NT2/D1 (cell line): ENCODE results near the gene CERS3.

Source experiments
- DNase-seq: peaks from one replicate; pipeline ENCODE4 v3.0.0-alpha.2; 2011; ENCODE audit warnings: low read depth, low spot score
- H3K27me3 ChIP-seq: 2 replicates; pipeline ENCODE4 v1.6.0; 2011; ENCODE audit warnings: mild to moderate bottlenecking; ENCODE audit not compliant: insufficient read length, insufficient read depth
- H3K36me3 ChIP-seq: 2 replicates; pipeline ENCODE4 v1.6.1; 2011; ENCODE audit warnings: mild to moderate bottlenecking, low read length, mixed read lengths; ENCODE audit not compliant: insufficient read depth, insufficient read length
- H3K4me1 ChIP-seq: 2 replicates; pipeline ENCODE4 v1.5.1; 2011; ENCODE audit not compliant: insufficient read depth, insufficient read length
- H3K4me3 ChIP-seq: 2 replicates; pipeline ENCODE4 v1.5.1; 2011; ENCODE audit warnings: low read depth; ENCODE audit not compliant: insufficient read length
- H3K9ac ChIP-seq: 2 replicates; pipeline ENCODE4 v1.6.0; 2011; ENCODE audit warnings: low read depth; ENCODE audit not compliant: insufficient read length
- H3K9me3 ChIP-seq: 2 replicates; pipeline ENCODE4 v1.5.1; 2011; ENCODE audit warnings: mild to moderate bottlenecking, low read length; ENCODE audit not compliant: insufficient read depth
- SUZ12 ChIP-seq: IDR thresholded peaks from 2 replicates; pipeline ENCODE4 v1.6.1; 2011; ENCODE audit not compliant: insufficient read length, insufficient read depth; ENCODE audit errors: extremely low read depth
- YY1 ChIP-seq: IDR thresholded peaks from 2 replicates; pipeline ENCODE4 v1.6.1; 2011; ENCODE audit not compliant: insufficient read length, insufficient read depth
- ZNF274 ChIP-seq: IDR thresholded peaks from 2 replicates; pipeline ENCODE4 v1.6.1; 2011; ENCODE audit warnings: mild to moderate bottlenecking, low read depth, low read length

CERS3 gene

GRCh38 chr15:100516643-100517512 is 11.9 kb downstream of the CERS3 start:
- no peak for DNase-seq
- no peaks in the 10 kb centered on the region for H3K9me3 ChIP-seq
- H3K27me3 ChIP-seq, result no peaks in the 10 kb centered on the region

GRCh38 chr15:100515758-100516157 is 13.0 kb downstream of the CERS3 start:
- Histone ChIP-seq H3K4me3 (no peak overlapping the region), H3K9me3 (no peaks in the 10 kb centered on the region), H3K9ac (no peak overlapping the region), H3K4me1 (no peaks in the 10 kb centered on the region), H3K27me3 (no peaks in the 10 kb centered on the region), H3K36me3 (no peaks in the 10 kb centered on the region)
- TF ChIP-seq YY1, result no peak
- TF ChIP-seq SUZ12, result no peak
- TF ChIP-seq ZNF274, result no peak
- DNase-seq, result no peak

More at GRCh38 chr15:100516643-100517512, 11.9 kb downstream of the CERS3 start:
- Histone ChIP-seq H3K4me1 (no peaks in the 10 kb centered on the region), H3K9ac (no peak overlapping the region), H3K4me3 (no peak overlapping the region), H3K36me3 (no peaks in the 10 kb centered on the region)
- no peak for TF ChIP-seq ZNF274
- TF ChIP-seq SUZ12, result no peak
- TF ChIP-seq YY1, result no peak

- TF ChIP-seq ZNF274, result no peak
- TF ChIP-seq YY1, result no peak
- TF ChIP-seq SUZ12, result no peak
- no peak overlapping the region for H3K4me3 ChIP-seq
- H3K9me3 ChIP-seq, result no peaks in the 10 kb centered on the region
- no peaks in the 10 kb centered on the region for H3K27me3 ChIP-seq
- H3K36me3 ChIP-seq, result no peaks in the 10 kb centered on the region
- H3K4me1 ChIP-seq, result no peaks in the 10 kb centered on the region
- no peak for DNase-seq
- no peak overlapping the region for H3K9ac ChIP-seq
Observed at GRCh38 chr15:100508641-100509300, 20.0 kb downstream of the CERS3 start.

- Histone ChIP-seq H3K27me3 (no peaks in the 10 kb centered on the region), H3K36me3 (no peaks in the 10 kb centered on the region), H3K9ac (no peak overlapping the region), H3K4me1 (no peaks in the 10 kb centered on the region), H3K4me3 (no peak overlapping the region), H3K9me3 (no peaks in the 10 kb centered on the region)
- no peak for DNase-seq
- TF ChIP-seq SUZ12 (no peak), YY1 (no peak), ZNF274 (no peak)
Observed at GRCh38 chr15:100502651-100503050, 26.1 kb downstream of the CERS3 start.

- no peak for DNase-seq
- H3K36me3 ChIP-seq, result no peaks in the 10 kb centered on the region
- H3K9ac ChIP-seq, result no peak overlapping the region
- TF ChIP-seq ZNF274, result no peak
- no peak for TF ChIP-seq YY1
- no peak for TF ChIP-seq SUZ12
- H3K4me1 ChIP-seq, result no peaks in the 10 kb centered on the region
- no peaks in the 10 kb centered on the region for H3K9me3 ChIP-seq
- no peaks in the 10 kb centered on the region for H3K27me3 ChIP-seq
- no peak overlapping the region for H3K4me3 ChIP-seq
Observed at GRCh38 chr15:100501117-100501516, 27.6 kb downstream of the CERS3 start.

- H3K27me3 ChIP-seq, result no peaks in the 10 kb centered on the region
- no peak overlapping the region for H3K4me3 ChIP-seq
- H3K9ac ChIP-seq, result no peak overlapping the region
- TF ChIP-seq SUZ12 (no peak), ZNF274 (no peak), YY1 (no peak)
- H3K9me3 ChIP-seq, result no peaks in the 10 kb centered on the region
- H3K4me1 ChIP-seq, result no peaks in the 10 kb centered on the region
- H3K36me3 ChIP-seq, result no peaks in the 10 kb centered on the region
- no peak for DNase-seq
Observed at GRCh38 chr15:100500226-100500990, 28.3 kb downstream of the CERS3 start.

- no peaks in the 10 kb centered on the region for H3K36me3 ChIP-seq
- no peaks in the 10 kb centered on the region for H3K27me3 ChIP-seq
- DNase-seq, result no peak
- H3K9ac ChIP-seq, result no peak overlapping the region
- TF ChIP-seq YY1 (no peak), SUZ12 (no peak), ZNF274 (no peak)
- H3K4me3 ChIP-seq, result no peak overlapping the region
- no peaks in the 10 kb centered on the region for H3K4me1 ChIP-seq
- H3K9me3 ChIP-seq, result peaks cover 7% of the 10 kb centered on the region; the same call in 1 of the 2 replicates
Observed at GRCh38 chr15:100495861-100496260, 32.9 kb downstream of the CERS3 start.
